ENCODE data around the gene SPATA46. TPM values are rescaled to one million over a fixed set of nuclear protein-coding genes. Genes with fewer than 3 reads are reported as not detected.
"Not testable (repeated sequence)": the region's sequence is repeated elsewhere in the genome, so short reads cannot be mapped to it uniquely, and the experiment has no call there.

SPATA46 gene
- total and polyA plus RNA-seq, 7 donors, result not detected

- H3K4me3 ChIP-seq, result no peak overlapping the region
- intact Hi-C loops (cut with DNase I), result no loop called here
- 85 to 95% methylated on average over 9 of the region's 9 CpGs for WGBS, 2 donors
- H3K27ac ChIP-seq, result no peak overlapping the region
- DNase-seq, result no peak
- no peaks in the 10 kb centered on the region for H3K9me3 ChIP-seq
- peaks cover 0 to 30% (median 11%) of the 10 kb centered on the region in 4 donors for H3K36me3 ChIP-seq
- peaks cover 0 to 5% (median 0%) of the 10 kb centered on the region in 4 donors for H3K4me1 ChIP-seq
- TF ChIP-seq CTCF (IDR thresholded peaks at IDR 0.05), result no peak
- TF ChIP-seq EP300 (IDR thresholded peaks at IDR 0.05), result no peak
- TF ChIP-seq POLR2A (IDR thresholded peaks at IDR 0.05), result no peak
- no peak for TF ChIP-seq POLR2AphosphoS5 (IDR thresholded peaks at IDR 0.05)
- H3K27me3 ChIP-seq, result no peaks in the 10 kb centered on the region
Measured at GRCh38 chr1:162353078-162353477, 23.6 kb downstream of the SPATA46 start.

GRCh38 chr1:162351874-162352273 is 24.8 kb downstream of the SPATA46 start:
- H3K4me1 ChIP-seq; H3K27ac ChIP-seq; H3K4me3 ChIP-seq; H3K9me3 ChIP-seq; DNase-seq; intact Hi-C loops (cut with DNase I); H3K27me3 ChIP-seq: not testable (repeated sequence)
- peaks cover 0 to 22% (median 6%) of the 10 kb centered on the region in 4 donors for H3K36me3 ChIP-seq
- 64 to 97% methylated on average over 3 to 4 of the region's 4 CpGs for WGBS, 2 donors

- no peak for TF ChIP-seq POLR2A (IDR thresholded peaks at IDR 0.05)
- no peak for TF ChIP-seq EP300 (IDR thresholded peaks at IDR 0.05)
- no peak for TF ChIP-seq CTCF (IDR thresholded peaks at IDR 0.05)
- TF ChIP-seq POLR2AphosphoS5 (IDR thresholded peaks at IDR 0.05), result no peak
- DNase-seq, result no peak
- H3K36me3 ChIP-seq, result peaks cover 0 to 16% (median 1%) of the 10 kb centered on the region in 4 donors
- H3K4me1 ChIP-seq, result peaks cover 0 to 5% (median 0%) of the 10 kb centered on the region in 4 donors
- intact Hi-C loops (cut with DNase I), result no loop called here
- 78 to 86% methylated on average over 6 of the region's 6 CpGs for WGBS, 2 donors
- H3K27ac ChIP-seq, result no peak overlapping the region
- no peak overlapping the region for H3K4me3 ChIP-seq
- no peaks in the 10 kb centered on the region for H3K9me3 ChIP-seq
- H3K27me3 ChIP-seq, result no peaks in the 10 kb centered on the region
Measured at GRCh38 chr1:162351246-162351842, 25.3 kb downstream of the SPATA46 start.

GRCh38 chr1:162349635-162350330 is 26.9 kb downstream of the SPATA46 start:
- no peak for DNase-seq
- intact Hi-C loops (cut with DNase I), result no loop called here
- TF ChIP-seq EP300 (IDR thresholded peaks at IDR 0.05) (no peak), POLR2AphosphoS5 (IDR thresholded peaks at IDR 0.05) (no peak), POLR2A (IDR thresholded peaks at IDR 0.05) (no peak), CTCF (IDR thresholded peaks at IDR 0.05) (no peak)
- 12 to 51% methylated on average over 11 of the region's 11 CpGs for WGBS, 2 donors
- Histone ChIP-seq H3K4me1 (peaks cover 0 to 5% (median 0%) of the 10 kb centered on the region in 4 donors), H3K27ac (no peak overlapping the region), H3K27me3 (no peaks in the 10 kb centered on the region), H3K36me3 (peaks cover 0 to 6% (median 0%) of the 10 kb centered on the region in 4 donors), H3K9me3 (no peaks in the 10 kb centered on the region), H3K4me3 (no peak overlapping the region)

- 64 to 66% methylated on average over 3 of the region's 3 CpGs for WGBS, 2 donors
Measured at GRCh38 chr1:162347281-162347680, 29.4 kb downstream of the SPATA46 start.

More at GRCh38 chr1:162347281-162347680, 29.4 kb downstream of the SPATA46 start:
- H3K4me3 ChIP-seq, result no peak overlapping the region
- H3K4me1 ChIP-seq, result peaks cover 0 to 5% (median 0%) of the 10 kb centered on the region in 4 donors
- H3K27ac ChIP-seq, result no peak overlapping the region
- no peaks in the 10 kb centered on the region for H3K9me3 ChIP-seq
- DNase-seq, result no peak
- intact Hi-C loops (cut with DNase I), result no loop called here
- TF ChIP-seq POLR2AphosphoS5 (IDR thresholded peaks at IDR 0.05) (no peak), POLR2A (IDR thresholded peaks at IDR 0.05) (no peak), CTCF (IDR thresholded peaks at IDR 0.05) (no peak)
- peaks cover 0 to 11% (median 2%) of the 10 kb centered on the region in 4 donors for H3K36me3 ChIP-seq
- no peaks in the 10 kb centered on the region for H3K27me3 ChIP-seq
